ENCODE results near the gene SGPP2.
"Not testable (repeated sequence)": the region's sequence is repeated elsewhere in the genome, so short reads cannot be mapped to it uniquely, and the experiment has no call there.

The SGPP2 gene

DNA sequence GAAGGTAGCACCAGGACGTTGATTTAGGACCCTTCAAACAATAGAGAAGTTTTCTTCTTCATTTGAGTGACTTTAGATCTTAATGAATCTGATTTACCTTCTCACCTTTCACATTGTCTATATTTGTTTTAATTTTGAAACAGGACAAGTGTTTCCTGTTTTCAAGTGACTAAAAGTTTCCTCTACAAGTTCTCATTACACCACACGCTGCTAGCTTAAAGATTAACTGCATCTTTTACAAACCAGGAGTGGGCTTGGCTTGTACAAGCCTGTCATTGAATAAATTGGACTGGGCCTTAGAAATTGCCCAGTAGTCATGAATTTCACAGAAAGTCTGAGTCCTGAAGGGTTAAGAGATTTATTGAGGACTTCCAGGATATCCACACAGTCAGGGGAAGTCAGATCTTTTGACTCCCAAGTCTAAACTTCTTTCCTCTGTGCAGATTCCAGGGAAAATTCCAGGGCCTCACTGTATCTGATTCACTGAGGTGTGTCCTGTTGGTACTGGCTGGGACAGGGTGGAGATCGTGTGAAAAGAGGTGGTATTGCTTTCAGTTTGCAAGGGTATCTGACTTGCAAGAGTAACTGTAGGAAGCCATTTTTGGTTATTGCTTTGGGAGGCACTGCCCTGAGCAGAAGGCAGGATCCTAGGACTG lies 3.4 kb downstream of the SGPP2 start:
- DNase-seq: peak in 1 of 2 experiments; percentile 3

DNA sequence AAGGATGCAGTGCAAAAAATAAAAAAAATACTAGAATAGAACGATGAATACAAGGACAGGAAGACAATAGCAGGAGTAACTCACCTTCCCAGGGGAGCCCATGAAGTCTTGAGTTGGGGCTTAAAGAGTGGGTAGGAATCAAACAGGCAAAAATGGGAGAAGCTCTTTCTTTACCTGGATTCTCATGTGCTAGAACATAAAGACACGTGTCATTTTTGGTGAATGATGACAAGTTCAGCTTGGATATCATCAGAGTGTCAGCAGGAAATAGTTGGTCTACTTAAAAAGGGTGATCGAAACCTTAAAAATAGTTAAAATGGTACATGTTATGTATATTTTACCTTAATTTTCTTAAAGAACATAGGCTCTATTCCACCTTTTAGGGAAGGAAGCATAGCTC lies 5.7 kb downstream of the SGPP2 start:
- no peak for DNase-seq

DNA sequence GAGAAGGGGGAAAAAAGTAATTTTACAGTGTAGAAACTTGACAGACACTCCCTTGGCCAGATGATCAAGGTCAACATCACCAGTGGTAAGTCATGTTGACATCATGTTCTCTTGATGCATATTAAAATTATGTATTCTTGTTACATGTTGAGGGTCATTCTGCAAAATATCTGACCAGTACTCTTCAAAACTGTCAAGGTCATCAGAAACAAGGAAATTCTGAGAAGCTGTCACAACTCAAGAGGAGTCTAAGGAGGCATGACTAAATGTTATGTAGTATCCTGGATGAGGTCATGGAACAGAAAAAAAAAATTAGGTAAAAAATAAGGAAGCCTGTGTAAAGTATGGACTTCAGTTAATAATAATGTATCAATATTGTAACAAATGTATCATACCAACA lies 6.3 kb downstream of the SGPP2 start:
- DNase-seq: no peak

DNA sequence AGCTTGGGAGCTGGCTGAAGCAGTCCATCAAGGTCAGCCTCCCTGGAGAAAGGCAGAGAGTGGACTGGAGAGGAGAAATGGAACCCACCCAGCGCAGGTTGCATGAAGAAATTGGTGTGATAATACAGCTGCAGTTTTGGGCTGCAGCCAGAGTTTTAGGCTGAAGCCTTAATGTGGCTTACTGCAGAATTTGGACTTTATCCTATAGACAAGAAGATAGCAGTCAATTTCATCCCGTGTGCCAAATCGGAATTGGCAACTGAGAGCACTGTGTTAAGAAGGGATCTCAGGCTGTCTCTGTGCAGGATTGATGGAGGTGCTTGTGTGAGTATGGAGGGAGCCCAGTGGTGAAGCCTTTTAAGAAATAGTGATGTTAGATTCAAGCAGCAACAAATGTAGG lies 7.5 kb downstream of the SGPP2 start:
- no peak for DNase-seq

DNA sequence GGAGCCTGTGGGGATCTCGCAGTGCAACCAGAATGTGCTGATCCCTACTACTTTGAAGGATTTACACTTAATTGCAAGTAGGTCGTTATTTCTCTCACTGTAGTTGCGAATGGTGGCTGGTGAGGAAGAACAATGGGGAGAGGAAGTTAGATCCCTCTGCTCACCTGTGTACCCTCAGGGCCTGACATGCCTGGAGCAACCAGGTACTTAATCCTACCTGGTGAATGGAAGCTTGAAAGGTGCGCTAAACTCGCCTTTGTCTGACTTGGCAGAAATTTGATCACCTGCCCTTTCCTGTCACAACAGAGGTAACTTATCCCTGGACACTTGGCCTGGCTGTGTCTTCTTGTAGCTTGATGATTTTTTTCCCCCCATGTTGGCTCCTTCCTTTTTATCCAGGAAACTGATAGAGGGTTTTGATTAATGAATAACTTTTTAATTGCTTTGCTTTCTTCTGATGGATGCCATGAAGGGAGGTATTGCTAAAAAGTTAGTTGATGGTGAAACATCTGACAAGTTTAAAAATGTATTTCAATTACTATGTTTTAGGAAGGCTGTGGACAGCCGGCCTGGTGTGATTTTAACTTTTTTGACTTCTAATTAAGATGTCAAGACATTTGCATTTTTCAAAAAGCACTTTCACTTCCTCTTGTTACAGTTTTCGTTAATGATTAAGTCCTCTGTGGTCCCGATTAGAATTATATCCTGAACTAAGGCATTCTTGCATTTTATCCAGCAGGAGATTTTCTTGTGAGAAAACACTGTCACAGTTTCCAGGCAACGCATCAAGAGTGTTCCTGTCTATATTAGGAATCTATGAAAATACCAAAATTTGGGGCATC lies 9.2 kb downstream of the SGPP2 start:
- no peak for DNase-seq

DNA sequence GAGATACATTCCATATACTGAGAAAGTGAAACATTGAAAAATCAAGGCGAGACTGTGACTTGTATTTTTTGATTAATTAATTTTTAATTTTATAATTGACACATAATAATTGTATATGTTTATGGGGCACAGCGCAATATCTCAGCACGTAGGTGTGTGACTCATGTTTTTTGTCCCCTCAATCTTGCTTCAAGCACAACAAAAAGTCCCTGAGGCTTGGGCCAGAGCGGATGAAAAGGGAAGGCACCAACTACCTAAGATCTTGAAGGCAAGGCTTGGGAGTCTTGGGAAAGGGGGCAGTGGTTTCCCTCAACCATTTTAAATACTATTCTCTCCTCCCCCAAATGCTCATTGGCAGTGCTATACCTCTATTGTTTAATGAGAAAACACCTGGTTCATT lies 9.9 kb downstream of the SGPP2 start:
- DNase-seq: no peak

DNA sequence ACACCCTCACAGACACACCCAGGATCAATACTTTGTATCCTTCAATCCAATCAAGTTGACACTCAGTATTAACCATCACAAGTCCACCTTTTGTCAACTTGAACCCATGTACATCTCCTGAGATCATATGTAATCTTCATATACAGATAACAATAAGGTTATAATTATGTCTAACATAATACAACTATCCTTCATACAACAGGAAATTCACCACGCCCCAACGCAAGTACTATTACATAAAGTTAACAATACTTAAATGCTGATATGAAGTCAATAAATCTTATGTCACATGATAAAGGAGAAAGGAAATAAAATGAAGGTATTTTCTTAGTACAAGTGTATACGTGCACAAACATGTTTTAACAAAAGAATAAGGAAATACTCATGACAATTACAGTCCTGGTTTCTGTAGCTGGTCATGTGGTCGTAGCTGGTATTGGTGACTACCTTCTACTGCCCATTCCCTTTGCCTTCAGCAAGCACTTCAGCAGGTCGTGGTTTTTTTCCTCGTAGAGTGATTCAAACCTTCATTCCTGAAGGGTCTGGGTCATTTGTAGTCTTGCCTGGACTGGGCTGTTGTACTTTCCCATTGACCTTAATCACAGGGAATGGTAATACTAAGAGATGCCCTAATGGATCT lies 11.2 kb downstream of the SGPP2 start:
- not testable (repeated sequence) for DNase-seq

DNA sequence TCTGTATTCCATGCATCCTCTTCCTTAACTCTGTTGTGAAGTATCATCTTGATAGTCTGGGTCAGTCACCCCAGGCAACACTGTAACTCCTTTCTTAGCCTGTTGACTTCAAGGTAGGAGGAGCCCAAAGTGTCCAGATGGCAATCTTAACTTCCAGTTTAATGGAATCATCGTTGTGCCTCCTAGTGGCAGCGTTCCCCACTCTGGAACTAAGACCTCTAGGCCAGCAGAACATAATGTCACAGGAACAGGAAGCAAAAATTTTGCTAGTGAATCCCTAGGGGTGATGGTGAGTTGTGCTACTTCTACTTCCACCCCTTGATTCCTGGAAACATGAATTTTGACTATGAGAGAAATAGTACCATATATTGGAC lies 11.7 kb downstream of the SGPP2 start:
- DNase-seq: no peak

DNA sequence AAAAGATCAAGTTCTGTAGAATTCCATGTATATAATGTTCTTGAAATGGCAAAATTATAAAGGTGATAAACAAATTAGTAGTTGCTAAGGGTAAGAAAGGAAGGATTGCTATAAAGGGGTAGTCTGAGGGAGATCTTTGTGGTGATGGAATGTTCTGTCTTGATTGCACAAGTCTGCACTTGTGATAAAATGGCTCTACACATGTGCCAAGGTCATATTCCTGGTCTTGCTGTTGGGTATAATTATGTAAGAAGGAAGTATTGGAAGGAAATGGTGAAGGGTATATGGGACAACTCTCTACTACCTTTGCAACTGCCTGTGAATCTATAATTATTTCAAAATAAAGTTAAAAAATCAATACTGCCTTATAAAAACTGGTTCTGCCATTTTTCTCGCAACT lies 15.3 kb downstream of the SGPP2 start:
- DNase-seq: no peak

DNA sequence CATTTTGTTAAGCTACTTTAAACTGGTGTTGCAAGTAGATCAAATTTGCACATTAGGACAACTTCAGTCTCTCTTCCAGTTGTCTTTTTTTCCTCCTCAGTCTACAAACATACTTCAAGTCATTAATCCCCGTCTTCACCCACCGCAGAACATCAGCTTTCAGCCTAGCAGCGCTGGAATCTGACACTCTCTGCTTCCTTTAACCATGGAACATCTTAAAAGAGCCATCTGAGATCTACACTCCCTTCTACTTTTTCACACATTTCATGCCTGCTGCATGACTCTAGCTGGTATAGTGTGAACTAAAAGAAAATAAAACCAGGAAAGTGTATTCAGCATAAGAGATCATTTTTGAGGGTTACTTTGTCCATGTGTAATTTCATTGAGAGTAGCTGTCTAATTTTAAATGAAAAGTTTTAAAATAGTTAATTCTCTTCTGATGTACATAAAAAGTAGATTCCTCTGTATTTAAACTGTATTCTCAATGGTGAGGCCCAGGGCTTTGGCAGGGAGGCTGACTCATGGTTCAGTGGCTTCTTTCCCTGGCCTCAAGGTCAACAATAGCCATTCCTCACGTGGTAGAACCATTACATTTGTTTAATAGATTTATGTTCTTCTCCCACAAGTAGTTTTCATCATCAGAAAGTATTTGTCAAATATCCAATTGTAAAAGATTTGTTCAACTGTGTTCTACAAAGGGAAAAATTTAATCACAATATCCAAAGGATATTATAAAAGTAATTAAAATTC lies 16.5 kb downstream of the SGPP2 start:
- DNase-seq: no peak

DNA sequence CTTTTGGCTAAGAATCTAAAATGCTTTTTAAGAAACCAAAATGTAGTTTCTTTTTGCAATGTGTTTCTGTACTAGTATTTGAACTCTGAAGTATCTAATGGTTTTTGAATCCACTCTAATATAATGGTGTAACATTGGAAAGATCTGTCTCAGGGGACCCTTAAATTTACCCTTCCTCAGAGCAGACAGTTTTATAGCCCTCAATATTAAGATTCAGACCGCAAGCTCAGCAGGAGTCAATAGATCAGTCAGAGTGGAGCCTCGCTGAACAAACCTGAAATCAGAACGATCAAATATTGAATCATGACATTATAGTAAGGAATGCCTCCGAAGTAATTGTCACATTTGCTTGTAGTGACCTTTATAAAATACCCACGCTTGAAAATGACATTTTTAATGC lies 18.3 kb downstream of the SGPP2 start:
- no peak for DNase-seq

DNA sequence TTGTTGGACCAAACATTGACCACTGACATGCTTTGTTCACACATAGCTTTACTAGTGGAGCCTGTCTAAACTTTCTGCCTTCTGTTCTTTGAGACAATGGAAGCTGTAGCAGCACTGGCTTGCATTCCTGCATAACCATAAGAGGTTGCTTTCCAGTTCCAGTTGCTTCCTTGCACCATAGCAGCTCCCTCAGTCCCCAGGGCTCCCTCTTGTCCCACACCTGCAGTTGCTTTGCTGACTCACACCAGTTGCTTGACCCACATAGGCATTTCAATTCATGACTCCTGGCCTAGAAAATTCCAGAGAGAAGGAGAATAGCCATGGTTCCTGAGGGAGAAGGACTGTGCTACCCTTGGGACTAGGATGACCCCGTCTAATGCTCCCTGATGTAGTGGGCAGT lies 20.9 kb downstream of the SGPP2 start:
- no peak for DNase-seq

DNA sequence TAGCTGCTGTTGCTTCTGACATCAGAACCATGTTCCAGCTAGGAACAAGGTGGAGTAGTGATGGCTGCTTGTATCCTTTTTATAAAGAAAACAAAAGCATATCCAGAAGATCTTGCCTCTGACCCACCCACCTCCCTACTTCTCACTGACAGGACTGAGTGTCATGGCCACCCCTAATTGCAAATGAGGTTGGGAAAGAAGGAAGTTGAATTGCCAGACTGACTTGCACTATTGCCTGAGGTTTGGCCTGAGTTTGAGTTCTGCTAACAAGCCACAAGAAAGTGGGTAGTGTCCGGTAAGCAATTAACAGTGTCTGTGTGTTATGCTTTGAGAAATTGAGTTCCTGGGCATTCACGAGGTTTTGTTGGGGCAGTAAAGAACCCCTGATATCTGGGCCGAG lies 22.8 kb downstream of the SGPP2 start:
- peak; percentile 73 to 75 for DNase-seq

DNA sequence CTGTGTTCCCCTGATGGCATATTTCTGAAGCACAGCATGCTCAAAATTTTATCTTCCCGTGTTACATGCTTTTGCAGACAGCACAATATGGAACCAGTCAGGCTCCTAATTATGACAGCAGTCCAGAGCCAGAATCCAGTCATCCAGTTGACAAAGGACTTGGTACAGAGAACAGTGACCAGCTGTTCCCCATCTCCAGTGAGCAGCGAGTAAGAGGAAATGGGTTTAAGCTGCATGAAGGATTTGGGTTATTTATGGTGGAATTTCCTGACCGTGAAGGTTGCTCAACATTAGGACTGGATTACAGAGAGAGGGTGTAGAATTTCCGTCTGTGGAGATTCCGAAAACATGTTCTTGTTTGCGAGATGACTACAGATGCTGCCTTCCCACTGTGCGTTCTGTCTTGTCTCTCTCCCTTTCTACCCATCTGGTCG lies 24.4 kb downstream of the SGPP2 start:
- DNase-seq: no peak

DNA sequence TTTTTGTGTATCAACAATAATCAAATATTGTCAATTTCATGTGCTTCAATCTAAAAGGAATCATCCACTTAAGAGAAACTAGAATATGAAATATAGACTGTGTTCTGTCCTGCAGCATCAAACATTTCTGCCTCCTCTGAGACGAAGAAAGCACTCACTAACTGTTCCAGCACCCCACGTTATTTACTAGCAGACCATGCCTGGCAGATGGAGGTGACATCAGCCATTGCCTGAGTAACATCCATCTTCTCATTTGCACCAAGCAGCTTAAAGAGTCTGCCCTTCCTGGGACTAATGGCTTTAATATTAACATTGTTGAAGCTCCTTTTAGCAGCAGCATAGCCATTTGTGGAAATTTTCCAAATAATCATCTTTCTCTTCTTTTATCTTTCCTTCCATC lies 25.7 kb downstream of the SGPP2 start:
- no peak for DNase-seq

DNA sequence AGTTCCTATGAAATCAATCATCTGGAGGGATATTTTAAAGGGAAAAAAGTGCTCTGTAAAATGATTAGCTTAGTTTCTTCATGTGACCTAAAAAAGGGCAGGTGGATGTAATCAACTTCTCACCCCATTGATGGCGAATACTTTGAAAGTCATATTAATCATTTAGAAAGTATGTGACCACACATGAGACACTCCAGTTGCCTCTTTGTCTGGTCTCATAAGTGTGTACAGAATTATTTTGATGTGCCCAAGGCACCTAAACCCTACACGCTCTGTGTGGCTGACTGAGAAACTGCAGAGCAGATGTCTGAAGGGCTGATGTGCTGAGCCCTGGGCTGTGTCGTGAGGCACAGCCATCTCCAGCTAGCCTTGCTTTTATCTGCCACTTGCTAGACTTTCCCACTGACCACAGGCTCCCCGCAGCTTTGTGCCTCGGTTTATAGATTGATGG lies 26.9 kb downstream of the SGPP2 start:
- no peak for DNase-seq

DNA sequence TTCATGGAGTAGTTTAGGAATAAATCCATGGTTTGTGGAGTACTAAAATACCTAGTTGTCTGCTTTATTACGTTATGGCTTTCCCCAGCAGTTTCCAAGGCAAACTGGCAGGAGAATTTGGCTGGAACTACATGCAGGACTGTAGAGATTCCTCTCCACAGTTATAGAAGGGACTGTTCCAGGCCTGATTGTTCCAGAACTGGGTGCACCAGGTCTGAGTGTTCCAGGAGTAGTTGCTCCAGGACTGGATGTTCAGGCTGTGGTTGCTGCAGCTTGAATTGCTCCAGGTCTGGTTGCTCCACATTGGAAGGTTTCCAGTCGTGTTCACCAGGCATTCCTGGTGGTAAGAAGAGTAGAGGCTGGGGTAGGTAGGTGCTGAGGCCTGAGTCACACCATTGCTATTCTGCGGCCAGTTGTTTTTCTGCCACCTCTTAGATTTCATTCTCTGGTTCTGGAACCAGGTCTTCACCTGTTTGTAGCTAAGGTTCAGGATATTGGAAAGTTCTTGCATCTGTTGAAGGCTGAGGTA lies 28.1 kb downstream of the SGPP2 start:
- DNase-seq: no peak

DNA sequence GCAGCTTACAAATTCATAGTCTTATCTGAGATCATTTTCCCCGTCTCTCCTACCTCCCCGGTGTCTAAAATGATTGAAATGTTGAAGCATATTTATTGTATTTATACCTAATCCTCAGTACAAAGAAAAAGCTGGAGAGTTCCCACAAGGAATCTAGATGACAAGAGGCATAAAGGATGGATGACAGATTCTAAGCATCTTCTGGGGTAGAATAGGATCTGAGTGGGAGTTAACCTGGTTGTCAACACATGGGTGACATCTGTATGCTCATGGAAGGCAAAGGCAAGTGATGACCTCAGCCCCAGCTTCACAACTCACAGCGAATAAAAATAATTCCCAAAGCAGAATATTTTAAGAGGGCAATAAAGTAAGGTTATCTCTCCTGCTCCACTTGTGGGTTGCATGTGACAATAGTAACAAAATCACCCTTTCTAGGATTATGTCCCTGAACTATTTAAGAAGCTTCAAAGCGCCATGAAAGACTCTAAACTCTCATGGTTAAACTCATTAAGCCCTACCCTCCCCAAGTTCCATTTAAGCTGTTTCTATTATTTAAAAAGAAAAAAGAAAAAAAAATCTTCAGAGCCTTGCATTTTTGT lies 32.2 kb downstream of the SGPP2 start:
- no peak for DNase-seq

DNA sequence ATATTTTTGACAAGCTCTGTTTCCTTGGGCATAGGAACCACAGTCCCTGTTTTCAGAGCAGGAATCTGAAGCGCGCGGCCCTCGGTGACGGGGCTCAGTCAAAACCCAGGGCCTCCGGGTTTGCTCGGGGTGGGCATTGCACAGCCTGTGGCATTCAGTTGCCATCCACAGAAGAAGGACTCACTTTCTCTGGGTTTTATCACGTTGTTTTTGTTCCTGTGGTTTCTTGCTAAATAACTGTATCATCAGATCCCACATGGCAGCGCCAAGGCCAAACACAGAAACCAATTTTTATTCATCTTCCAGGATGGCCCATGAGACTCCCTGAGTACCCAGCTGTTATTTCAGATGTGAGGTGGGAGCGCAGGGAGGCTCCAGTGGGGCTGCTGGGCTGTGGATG lies 35.6 kb downstream of the SGPP2 start:
- no peak for DNase-seq

DNA sequence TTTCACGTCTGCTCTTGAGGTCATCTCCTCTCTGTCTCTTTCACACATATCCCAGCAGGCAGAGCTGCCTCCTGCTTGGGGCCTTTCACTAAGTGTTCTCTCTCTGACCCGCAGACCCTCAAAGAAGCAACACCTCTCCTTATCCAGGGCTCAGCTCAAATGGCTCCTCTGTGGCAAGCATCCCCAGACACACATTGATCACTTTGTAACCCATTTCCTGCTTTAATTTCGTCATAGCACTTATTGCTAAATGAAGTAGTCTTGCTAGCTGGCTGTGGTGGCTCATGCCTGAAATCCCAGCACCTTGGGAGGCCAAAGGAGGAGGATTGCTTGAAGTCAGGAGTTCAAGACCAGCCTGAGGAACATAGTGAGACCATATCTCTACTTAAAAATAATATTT lies 41.4 kb downstream of the SGPP2 start:
- peak; percentile 34 to 36 for DNase-seq

DNA sequence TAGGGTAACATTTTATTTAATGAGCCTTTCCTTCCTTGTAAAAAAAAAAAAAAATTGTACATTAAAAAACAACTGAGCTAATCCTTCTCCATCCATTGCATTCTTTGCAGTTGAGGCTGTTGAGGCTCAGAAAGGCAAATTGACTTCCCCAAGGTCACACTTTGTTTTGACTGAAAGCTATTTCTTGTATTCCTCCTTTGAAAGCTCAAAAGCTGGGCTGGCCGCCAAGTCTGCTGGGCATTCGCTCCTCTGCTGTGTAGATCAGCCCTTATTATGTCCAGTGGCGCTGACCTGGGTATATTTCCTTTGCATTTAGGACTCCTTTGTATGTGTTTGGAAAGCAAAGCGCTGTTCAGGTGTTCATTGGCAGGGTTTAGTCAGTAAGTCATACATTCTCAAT lies 44.0 kb downstream of the SGPP2 start:
- DNase-seq: no peak

DNA sequence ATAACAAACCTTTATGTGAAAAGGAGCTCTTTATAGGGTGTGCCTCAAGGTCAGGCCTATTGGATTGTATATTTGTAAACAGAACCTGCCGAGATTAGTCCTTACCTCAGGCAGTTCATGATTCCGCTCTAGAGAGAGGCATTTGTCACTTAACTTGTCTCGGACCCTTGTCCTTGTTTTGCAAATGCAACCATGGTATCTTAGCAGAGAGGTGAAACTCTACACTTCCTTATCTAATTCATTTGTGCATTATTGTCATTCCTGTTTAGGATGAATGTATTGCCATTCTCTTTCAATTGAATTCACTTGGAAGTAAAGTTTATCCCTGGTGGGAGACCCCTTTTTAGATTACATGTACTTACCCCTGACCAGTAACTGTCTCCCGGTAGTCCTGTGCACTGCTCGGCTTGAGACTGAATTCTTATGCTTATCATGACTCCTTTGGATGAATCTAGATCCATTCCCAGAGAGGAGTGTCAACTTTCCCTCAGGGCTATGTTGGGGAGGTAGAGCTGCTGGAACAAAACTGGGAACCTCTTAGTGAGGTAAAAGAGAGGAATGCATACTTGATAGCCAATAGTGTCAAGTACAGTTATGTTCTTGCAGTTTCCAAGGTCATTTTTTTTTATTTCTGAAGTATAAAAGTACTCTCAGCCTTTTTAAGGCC lies 46.6 kb downstream of the SGPP2 start:
- no peak for DNase-seq

Data from AML-193 (cell line).